Measurements from ENCODE around the gene GSTA2. TPM values are rescaled to one million over a fixed set of nuclear protein-coding genes. Genes with fewer than 3 reads are reported as not detected.
A peak's percentile ranks its signal among the peaks of the same experiment; 100 is the strongest.

GSTA2 gene
- total RNA-seq, 1 donor from 2014 or later: not detected

- H3K27ac Mint-ChIP-seq (ENCODE audit: unreplicated experiment): no peak overlapping the region
- no peak overlapping the region for H3K4me3 Mint-ChIP-seq (ENCODE audit: unreplicated experiment)
- TF ChIP-seq CTCF (IDR thresholded peaks at IDR 0.05): no peak
- peaks cover 5% of the 10 kb centered on the region for H3K9me3 Mint-ChIP-seq (ENCODE audit: unreplicated experiment)
- H3K27me3 Mint-ChIP-seq (ENCODE audit: unreplicated experiment): no peaks in the 10 kb centered on the region
- no peaks in the 10 kb centered on the region for H3K36me3 Mint-ChIP-seq (ENCODE audit: unreplicated experiment)
- no peaks in the 10 kb centered on the region for H3K4me1 Mint-ChIP-seq (ENCODE audit: unreplicated experiment)
- no peak for DNase-seq (ENCODE audit: extremely low spot score, unreplicated experiment)
Observed at GRCh38 chr6:52735071-52735470, 28.2 kb downstream of the GSTA2 start.

- TF ChIP-seq CTCF (IDR thresholded peaks at IDR 0.05): no peak
- no peaks in the 10 kb centered on the region for H3K36me3 Mint-ChIP-seq (ENCODE audit: unreplicated experiment)
- no peaks in the 10 kb centered on the region for H3K9me3 Mint-ChIP-seq (ENCODE audit: unreplicated experiment)
- H3K4me1 Mint-ChIP-seq (ENCODE audit: unreplicated experiment): no peaks in the 10 kb centered on the region
- H3K27ac Mint-ChIP-seq (ENCODE audit: unreplicated experiment): no peak overlapping the region
- H3K4me3 Mint-ChIP-seq (ENCODE audit: unreplicated experiment): no peak overlapping the region
- DNase-seq (ENCODE audit: extremely low spot score, unreplicated experiment): no peak
- H3K27me3 Mint-ChIP-seq (ENCODE audit: unreplicated experiment): no peaks in the 10 kb centered on the region
Observed at GRCh38 chr6:52734072-52734471, 29.2 kb downstream of the GSTA2 start.

GRCh38 chr6:52733172-52733571 lies 30.1 kb downstream of the GSTA2 start:
- Mint-ChIP-seq H3K4me3 (ENCODE audit: unreplicated experiment) (no peak overlapping the region), H3K27ac (ENCODE audit: unreplicated experiment) (no peak overlapping the region), H3K9me3 (ENCODE audit: unreplicated experiment) (no peaks in the 10 kb centered on the region), H3K4me1 (ENCODE audit: unreplicated experiment) (peaks cover 3% of the 10 kb centered on the region), H3K27me3 (ENCODE audit: unreplicated experiment) (no peaks in the 10 kb centered on the region), H3K36me3 (ENCODE audit: unreplicated experiment) (no peaks in the 10 kb centered on the region)
- DNase-seq (ENCODE audit: extremely low spot score, unreplicated experiment): no peak
- TF ChIP-seq CTCF (IDR thresholded peaks at IDR 0.05): no peak

- Mint-ChIP-seq H3K4me3 (ENCODE audit: unreplicated experiment) (no peak overlapping the region), H3K27ac (ENCODE audit: unreplicated experiment) (no peak overlapping the region), H3K4me1 (ENCODE audit: unreplicated experiment) (peaks cover 3% of the 10 kb centered on the region), H3K9me3 (ENCODE audit: unreplicated experiment) (no peaks in the 10 kb centered on the region), H3K36me3 (ENCODE audit: unreplicated experiment) (no peaks in the 10 kb centered on the region), H3K27me3 (ENCODE audit: unreplicated experiment) (no peaks in the 10 kb centered on the region)
- no peak for DNase-seq (ENCODE audit: extremely low spot score, unreplicated experiment)
- TF ChIP-seq CTCF (IDR thresholded peaks at IDR 0.05): no peak
Observed at GRCh38 chr6:52731719-52732118, 31.6 kb downstream of the GSTA2 start.

- H3K36me3 Mint-ChIP-seq (ENCODE audit: unreplicated experiment): no peaks in the 10 kb centered on the region
- peaks cover 3% of the 10 kb centered on the region for H3K4me1 Mint-ChIP-seq (ENCODE audit: unreplicated experiment)
- no peak overlapping the region for H3K27ac Mint-ChIP-seq (ENCODE audit: unreplicated experiment)
- DNase-seq (ENCODE audit: extremely low spot score, unreplicated experiment): peak; percentile 38
- H3K9me3 Mint-ChIP-seq (ENCODE audit: unreplicated experiment): no peaks in the 10 kb centered on the region
- H3K27me3 Mint-ChIP-seq (ENCODE audit: unreplicated experiment): no peaks in the 10 kb centered on the region
- no peak for TF ChIP-seq CTCF (IDR thresholded peaks at IDR 0.05)
- H3K4me3 Mint-ChIP-seq (ENCODE audit: unreplicated experiment): no peak overlapping the region
Observed at GRCh38 chr6:52729576-52729975, 33.7 kb downstream of the GSTA2 start.

All from osteocyte (in vitro differentiated cells).